ENCODE measurements around the gene ACOT9.
"Not testable (repeated sequence)": the region's sequence is repeated elsewhere in the genome, so short reads cannot be mapped to it uniquely, and the experiment has no call there.

The ACOT9 gene, protein sequence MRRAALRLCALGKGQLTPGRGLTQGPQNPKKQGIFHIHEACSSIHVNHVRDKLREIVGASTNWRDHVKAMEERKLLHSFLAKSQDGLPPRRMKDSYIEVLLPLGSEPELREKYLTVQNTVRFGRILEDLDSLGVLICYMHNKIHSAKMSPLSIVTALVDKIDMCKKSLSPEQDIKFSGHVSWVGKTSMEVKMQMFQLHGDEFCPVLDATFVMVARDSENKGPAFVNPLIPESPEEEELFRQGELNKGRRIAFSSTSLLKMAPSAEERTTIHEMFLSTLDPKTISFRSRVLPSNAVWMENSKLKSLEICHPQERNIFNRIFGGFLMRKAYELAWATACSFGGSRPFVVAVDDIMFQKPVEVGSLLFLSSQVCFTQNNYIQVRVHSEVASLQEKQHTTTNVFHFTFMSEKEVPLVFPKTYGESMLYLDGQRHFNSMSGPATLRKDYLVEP

DNA sequence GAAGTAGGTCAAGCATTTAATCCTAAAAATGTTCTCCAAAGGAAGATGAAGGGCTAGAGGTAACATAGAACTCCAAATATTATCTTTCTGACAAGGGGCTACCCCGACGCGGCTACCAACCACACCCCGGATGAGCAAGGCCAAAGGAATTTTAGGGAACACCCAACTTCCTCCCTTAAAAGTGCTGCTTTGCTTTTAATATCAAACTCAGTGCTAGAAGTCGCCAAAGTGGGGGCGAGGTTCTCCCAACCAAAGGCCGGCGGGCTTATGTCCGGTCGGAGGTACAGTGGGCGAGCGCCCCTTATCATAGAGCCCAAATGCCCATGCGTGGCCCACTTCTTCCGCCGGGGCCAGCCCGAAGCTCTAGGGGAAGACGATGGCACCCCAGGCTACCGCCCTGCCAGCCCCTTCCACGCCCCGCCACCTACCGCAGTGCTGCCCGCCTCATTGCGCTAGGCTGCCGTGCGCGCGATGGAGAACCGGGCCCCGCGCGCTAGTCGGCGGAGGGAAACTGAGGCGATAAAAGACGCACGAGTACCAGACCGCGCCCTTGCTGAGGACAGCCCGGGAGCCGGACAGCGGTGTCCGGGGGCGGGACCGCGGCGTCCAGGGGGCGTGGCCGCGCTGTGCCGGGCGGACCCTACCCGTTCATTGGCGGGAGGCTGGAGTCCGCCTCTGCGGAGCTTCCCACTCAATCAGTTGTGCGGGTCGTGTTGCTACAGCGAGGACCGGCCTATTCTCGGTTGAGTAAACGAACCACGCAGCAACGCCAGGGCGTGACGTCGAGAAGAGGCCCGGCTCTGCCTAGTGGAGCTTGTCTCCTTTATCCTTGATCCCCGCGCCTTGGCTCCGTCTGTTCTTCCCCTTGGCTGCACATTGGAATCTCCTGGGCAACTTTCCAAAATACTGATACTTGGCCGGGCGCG, at the start of gene ACOT9:
TSS of gene ACOT9 (minus strand) at position 580 of the 926 bp plus-strand sequence. CDS start at position 448, 132 bp downstream.
- DNase-seq (ENCODE audit: low spot score) = peak; percentile 89

DNA sequence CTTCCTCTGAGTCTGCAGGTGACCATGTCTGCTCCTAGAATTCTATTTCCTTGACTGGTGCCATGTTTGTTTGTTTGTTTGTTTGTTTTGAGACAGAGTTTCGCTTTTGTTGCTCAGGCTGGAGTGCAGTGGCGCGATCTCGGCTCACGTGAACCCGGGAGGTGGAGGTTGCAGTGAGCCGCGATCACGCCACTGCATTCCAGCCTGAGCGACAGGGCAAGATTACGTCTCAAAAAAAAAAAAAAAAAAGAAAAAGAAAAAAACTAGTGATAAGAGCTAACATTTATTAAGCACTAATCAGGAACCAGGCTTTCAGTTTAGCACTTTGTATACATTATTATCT, 47.0 kb upstream of the ACOT9 start:
- no peak for DNase-seq (ENCODE audit: low spot score)

DNA sequence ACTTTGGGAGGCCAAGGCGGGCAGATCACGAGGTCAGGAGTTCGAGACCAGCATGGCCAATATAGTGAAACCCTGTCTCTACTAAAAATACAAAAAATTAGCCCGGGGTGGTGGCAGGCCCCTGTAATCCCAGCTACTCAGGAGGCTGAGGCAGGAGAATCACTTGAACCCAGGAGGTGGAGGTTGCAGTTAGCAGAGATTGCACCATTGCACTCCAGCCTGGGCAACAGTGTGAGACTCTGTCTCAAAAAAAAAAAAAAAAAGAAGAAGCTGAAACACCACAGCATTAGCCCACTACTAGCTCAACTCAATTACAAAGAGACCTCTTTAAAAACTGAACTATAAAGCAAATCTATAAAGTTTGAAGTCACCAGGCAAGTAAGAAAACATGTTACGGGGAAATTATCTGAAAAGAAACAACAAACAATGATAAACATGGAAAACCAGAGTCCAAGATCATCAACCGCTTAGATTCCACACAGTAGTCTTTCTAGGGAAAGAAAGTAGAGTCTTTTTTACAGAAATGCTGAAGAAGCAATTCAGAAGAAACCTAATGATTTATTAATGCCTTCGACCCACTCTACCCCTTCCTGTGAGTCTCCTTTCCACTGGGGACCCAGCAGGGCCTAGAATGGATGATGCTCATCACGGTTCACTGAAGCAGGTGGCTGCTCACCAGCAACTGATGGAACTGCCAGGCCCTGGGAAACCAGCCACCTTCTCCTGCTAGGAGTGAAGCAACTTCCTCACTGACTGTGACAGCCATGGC, 46.5 kb upstream of the ACOT9 start:
- DNase-seq (ENCODE audit: low spot score) = no peak

DNA sequence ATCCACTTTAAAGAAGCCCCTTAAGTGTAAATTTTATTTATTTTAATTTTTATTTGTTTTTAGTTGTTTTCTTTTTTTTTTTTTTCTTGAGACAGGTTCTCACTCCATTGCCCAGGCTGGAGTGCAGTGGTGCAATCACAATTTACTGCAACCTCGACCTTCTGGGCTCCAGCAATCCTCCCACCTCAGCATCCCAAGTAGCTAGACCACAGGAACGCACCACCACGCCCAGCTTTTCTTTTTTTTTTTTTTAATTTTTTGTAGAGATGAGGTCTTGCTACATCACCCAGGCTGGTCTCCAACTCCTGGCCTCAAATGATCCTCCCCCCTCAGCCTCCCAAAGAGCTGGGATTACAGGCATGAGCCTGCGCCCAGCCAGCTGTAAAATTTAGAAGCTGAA, 45.9 kb upstream of the ACOT9 start:
- no peak for DNase-seq (ENCODE audit: low spot score)

DNA sequence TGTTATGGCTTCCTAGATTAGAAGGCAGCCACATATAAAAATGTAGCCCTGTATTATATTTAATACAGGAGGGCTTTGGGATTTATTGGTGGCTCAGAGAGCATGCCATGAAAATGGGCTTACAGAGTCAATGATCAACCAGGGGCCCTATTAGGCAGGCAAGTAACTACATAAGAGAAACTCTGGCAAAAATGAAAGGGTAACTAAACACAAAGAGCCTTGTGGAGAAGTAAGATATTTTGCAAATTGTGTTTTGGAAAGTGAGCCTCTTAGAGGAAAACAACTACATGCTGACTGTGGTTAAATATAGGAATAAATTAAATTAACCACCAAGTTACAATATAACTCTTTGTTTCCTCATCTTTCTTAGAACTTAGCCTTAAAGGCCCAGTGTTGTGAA, 45.4 kb upstream of the ACOT9 start:
- no peak for DNase-seq (ENCODE audit: low spot score)

DNA sequence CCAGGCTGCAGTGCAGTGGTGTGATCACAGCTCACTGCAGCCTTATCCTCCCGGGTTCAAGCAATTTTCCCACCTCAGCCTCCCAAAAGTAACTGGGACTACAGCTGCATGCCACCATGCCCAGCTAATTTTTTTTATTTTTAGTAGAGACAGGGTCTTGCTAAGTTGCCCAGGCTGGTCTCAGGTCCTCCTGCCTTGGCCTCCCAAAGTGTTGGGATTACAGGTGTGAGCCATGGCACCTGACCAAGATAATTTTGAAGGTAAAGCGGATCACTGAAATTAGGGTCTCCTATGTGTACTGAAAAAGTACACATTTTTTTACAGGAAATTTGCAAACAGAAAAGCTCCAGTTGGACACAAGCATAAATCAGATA, 44.7 kb upstream of the ACOT9 start:
- no peak for DNase-seq (ENCODE audit: low spot score)

DNA sequence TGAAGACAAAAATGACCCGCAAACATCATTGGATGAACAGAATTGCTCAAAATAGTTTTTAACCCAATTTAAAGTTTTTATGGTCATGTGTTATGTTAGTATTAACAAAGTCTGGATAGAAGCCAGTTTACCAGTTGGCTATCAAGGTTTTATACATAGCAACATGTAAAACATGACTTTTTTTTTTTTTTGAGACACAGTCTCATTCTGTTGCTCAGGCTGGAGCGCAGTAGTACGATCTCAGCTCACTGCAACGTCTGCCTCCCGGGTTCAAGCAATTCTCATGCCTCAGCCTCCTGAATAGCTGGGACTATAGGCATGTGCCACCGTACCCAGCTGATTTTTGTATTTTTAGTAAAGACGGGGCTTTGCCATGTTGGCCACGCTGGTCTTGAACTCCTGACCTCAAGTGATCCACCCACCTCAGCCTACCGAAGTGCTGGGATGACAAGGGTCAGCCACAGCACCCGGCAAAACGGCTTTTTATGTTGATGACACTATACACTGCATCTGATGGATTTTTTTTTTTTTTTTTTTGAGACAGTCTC, 43.3 kb upstream of the ACOT9 start:
- DNase-seq (ENCODE audit: low spot score) = no peak

DNA sequence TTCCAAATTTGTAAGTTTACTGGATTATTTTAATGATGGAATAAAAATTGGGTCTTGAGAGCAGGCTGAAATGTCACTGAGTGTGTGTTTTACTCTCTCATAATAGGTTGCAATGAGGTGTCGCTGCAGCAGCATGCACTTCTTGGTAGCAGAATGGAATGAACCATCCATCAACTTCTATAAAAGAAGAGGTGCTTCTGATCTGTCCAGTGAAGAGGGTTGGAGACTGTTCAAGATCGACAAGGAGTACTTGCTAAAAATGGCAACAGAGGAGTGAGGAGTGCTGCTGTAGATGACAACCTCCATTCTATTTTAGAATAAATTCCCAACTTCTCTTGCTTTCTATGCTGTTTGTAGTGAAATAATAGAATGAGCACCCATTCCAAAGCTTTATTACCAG, 42.5 kb upstream of the ACOT9 start:
- no peak for DNase-seq (ENCODE audit: low spot score)

DNA sequence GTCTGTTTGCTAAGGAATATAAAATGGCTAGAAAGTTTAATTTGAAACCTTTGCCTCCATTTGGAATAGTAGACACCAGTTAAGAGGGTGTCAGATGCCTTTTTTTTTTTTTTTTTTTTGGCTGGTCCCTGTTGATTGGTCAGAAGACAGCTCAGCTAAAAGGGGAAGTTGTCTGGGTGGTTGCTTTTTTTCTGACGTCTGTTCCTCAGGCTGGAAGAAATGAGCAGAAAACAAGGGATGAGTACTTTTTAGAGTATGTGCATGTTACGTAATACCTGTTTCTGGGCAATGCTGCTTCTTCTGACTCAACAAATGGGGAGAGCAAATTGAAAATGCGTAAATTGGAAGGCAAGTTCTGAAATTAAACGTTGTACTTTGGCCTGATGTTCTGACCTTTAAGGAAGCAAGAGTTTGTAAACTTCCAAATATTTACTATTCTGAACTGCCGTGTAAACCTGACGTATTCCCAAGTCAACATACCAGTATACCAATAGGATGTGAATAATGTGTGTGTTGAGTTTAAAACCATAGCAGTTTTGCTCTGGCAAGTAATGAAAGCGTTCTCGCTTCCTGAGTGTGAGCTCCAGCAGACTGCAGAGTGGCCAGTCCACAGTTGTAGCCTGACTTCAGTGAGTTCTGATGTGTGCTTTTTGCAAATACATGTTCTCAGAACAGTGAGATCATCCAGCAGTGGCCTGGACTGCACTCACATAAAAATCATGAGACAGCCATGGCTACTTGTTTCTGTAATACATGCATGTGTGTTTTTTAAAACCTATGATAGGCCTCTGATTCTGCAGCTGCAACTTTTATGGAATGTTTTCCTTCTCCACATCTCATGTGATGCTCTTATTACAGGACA, 41.6 kb upstream of the ACOT9 start:
- peak; percentile 37 for DNase-seq (ENCODE audit: low spot score)

DNA sequence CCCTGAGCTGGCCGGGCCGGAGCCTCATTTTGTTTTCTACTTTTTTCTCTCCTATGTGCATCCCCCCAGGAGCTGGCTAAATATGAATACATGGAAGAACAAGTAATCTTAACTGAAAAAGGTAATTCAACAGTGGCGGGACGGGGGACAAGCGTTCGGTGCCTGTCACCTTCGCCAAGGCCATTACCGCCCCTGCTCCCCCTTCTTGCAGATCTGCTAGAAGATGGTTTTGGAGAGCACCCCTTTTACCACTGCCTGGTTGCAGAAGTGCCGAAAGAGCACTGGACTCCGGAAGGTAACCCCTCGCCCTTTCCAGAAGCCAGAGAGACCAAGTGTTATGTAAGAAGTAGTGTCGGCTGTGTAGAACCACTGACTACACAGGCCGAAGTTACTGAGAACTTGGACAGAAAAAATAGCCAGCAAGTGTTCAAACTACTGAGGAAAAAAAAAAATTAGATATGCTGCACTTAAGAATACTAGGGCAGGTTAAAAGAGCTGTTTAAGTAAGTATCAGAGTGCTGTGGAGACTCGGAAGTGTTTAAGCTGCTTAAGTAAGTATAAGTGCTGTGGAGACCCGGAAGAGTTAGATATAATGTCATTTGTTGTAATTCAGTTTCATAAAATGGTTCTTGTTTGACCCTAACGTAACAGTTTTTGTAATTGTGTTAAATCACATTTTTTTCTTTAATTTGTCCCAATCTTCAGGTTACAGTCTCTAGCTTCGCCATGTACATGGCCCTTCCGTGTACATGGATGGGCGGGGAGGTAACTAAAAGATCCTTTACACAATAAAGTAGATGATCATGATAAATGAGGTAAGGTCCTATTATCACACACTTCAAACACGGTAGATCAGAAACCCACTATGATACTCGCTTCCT, 40.8 kb upstream of the ACOT9 start:
- no peak for DNase-seq (ENCODE audit: low spot score)

DNA sequence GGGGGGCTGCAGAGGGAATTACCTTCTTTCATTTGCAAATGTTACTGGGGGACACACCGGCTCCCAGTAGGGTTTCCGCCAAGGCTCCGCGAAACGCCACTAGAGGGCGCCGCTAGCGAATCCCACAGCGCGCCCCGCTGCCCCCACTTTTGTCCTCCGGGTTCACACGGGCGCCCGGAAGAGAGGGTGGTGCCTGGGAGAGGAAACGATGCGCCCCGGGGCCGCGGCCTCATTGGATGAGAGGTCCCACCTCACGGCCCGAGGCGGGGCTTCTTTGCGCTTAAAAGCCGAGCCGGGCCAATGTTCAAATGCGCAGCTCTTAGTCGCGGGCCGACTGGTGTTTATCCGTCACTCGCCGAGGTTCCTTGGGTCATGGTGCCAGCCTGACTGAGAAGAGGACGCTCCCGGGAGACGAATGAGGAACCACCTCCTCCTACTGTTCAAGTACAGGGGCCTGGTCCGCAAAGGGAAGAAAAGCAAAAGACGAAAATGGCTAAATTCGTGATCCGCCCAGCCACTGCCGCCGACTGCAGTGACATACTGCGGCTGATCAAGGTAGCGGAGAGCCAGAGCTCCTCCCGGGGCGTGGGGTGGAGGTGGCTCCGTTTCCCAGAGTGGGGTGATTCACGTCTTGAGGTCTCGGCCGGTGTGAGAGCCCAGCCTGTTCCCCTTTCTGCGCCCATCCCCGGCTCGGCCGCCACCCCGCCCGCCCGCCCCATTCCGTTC, 40.0 kb upstream of the ACOT9 start, which contains the start of gene SAT1:
TSS of gene SAT1 (plus strand) at position 311 of the 726 bp plus-strand sequence. CDS start at position 490, 179 bp downstream.
- DNase-seq (ENCODE audit: low spot score) = peak; percentile 87

DNA sequence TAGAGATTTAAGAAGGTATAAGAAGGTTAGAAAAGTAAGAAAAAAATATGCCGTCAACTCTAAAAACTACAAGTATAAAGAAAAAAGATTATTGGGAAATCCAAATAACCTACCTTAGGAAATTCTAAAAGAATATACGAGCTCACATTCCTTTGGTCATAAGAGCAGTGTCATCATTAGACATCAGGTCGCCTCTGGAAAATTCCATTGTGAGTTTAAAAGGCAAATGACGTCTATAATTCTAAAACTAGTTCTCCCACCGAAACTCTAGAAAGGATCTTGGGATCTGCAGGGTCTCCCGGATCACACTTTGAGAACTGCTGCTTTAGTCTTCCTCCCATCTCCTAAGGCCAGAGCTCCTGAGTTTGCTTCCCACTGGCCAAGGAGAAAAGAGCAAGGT, 39.4 kb upstream of the ACOT9 start:
- no peak for DNase-seq (ENCODE audit: low spot score)

DNA sequence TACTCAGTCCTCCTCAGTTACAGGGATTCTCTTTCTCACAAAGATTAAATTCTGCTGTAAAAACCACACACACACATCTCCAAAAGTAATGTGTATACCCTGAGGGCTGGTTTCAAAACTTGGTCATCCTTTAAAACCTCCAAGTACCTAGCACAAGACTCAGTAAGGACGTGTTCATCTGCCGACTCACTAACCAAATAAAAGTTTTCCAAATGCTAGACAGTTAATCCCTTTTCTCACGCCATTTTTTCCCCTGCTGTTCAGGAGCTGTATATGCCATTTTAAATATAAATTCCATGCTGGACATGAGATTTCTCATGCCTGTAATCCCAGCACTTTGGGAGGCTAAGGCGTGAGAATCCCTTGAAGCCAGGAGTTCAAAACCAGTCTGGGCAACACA, 35.9 kb upstream of the ACOT9 start:
- peak; percentile 31 for DNase-seq (ENCODE audit: low spot score)

DNA sequence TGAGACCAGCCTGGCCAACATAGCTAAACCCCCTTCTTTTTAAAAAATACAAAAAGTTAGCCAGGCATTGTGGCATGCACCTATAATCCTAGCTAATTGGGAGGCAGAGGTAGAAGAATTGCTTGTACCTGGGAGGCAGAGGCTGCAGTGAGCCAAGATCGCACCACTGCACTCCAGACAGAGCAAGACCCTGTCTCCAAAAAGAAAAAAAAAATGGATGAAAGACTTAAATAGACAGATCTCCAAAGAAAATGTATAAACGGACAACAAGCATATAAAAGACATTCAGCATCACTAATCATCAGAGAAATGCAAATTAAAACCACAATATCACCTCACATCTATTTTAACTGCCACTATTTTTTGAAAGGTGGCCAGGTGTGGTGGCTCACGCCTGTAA, 33.3 kb upstream of the ACOT9 start:
- DNase-seq (ENCODE audit: low spot score) = no peak

DNA sequence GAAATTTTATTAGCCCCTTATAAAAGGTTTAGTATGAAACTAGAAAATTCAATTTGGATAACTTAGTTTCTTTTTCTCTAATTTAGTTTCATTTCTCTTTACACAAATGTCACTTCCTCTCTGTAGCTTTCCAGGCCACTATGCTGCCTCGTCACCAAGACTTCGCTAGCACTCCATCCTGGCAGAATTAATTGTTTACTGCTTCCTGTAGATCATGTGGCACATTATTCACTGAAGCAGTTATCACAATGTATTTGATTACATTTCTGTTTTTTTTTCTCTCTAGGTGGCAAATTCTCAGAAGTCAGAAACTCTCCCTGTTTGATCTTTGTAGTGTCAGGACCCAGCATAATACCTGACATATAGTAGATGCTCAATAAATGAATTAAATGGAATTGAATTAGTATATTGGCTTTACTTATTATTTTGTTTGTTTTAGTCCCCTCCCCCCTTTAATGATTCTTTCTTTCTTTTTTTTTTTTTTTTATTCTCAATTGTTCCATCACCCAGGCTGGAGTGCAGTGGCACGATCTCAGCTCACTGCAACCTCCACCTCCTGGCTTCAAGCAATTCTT, 30.6 kb upstream of the ACOT9 start:
- DNase-seq (ENCODE audit: low spot score) = no peak

DNA sequence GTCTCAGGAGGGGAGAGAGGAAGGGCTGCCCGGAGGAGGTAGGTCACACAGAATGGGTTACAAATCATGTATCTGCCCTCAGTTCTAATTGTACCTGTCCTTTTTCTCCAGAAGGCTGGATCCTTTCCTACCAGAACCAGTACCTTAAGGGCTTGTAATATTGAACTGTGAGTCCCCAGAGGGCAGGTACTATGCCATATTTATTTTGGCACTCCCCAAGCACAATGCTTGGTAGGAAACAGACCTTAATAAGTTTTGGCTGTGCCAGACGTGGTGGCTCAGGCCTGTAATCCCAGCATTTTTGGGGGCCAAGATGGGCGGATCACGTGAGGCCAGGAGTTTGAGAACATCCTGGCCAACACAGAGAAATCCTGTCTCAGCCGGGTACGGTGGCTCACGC, 28.0 kb upstream of the ACOT9 start:
- not testable (repeated sequence) for DNase-seq (ENCODE audit: low spot score)

DNA sequence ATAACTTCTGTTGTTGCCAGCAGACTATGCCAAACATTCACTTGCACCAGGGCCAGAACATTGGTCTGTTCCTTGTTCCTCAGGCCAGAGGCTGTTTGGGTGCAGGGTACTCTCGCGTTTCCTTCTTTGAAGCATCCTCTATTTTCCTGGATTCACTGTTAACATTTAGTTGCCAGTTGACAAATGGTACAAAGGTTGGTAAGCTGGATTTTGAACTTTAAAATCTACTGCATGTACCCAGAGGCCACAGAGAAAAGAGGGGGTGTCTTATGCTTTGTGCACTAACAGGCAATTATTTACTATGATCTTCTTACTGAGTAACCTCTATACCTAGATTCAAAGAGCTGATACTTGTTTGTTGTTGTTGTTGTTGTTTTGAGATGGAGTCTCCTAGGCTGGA, 27.1 kb upstream of the ACOT9 start:
- no peak for DNase-seq (ENCODE audit: low spot score)

DNA sequence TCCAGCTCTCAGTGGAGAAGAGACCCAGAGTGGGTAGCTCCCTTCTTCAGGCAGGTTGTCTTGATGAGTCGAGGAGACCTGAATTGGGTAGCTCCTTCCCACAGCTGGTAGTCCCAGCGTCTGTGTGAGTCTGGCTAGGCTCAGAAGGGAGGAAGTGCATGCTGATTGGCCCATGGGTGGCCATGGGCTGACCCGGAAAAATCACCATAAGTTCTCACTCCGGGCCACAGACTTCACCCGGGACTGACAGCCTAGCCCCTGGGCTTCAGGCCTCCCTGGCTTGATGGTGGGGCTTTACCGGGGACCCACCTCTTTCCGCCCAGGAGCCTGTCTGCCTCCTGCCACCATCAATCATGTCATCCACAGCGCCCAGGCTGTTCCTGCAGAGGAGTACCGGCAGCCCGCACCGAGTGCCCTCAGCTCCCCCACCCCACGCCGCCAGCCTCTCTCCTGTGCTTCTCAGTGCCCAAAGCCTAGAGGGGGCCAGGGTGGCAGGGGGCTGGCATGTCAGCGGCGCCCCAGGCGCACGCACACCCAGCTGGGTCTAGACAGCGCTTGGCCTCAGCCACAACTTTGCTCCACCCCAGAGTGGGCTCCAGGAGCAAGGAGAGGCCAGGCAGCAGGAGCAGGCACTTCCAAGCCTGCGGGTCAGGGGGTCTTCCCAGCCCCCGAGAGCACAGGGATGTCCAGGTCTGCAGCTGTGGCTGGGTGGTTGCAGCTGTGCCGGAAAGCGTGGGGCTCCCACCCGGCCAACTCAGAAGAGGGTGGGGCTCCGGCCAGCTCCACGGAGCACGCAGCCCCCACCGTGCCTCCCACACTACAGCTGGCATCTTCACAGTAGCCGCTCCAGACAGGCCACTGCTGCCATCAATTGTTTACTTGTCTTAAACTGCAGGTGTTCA, 23.8 kb upstream of the ACOT9 start:
- DNase-seq (ENCODE audit: low spot score) = no peak
